GM23338 (cell line): ENCODE results near the gene TCF3. TPM values are rescaled to one million over a fixed set of nuclear protein-coding genes. Genes with fewer than 3 reads are reported as not detected.

ENCODE experiments used
- ATAC-seq: fragments of 200-7000 bp; cut with Tn5 transposase; 3 replicates; pipeline ENCODE4 v1.9.1; 2020
- DNase-seq: peaks from one replicate; pipeline ENCODE4 v3.0.0-alpha.2; 2015; ENCODE audit warnings: low spot score
- H2AFZ ChIP-seq: fragments of 200-600 bp; sonication (generic); 2 replicates; pipeline ENCODE4 v1.8.0; 2016; ENCODE audit warnings: antibody characterized with exemption, mild to moderate bottlenecking, moderate library complexity
- H3F3A ChIP-seq: fragments of 200-600 bp; sonication (generic); replicated peaks from 2 replicates; pipeline ENCODE4 v1.8.0; 2017; ENCODE audit warnings: antibody characterized with exemption, mixed run types, low read depth
- H3K27ac ChIP-seq: fragments of 200-600 bp; sonication (generic); 2 replicates; pipeline ENCODE4 v1.6.1; 2016; ENCODE audit warnings: low read depth
- H3K27me3 ChIP-seq: fragments of 200-600 bp; sonication (generic); 2 replicates; pipeline ENCODE4 v1.8.0; 2016; ENCODE audit warnings: mild to moderate bottlenecking, mixed run types, moderate library complexity; ENCODE audit not compliant: insufficient read depth
- H3K36me3 ChIP-seq: fragments of 200-600 bp; sonication (generic); 2 replicates; pipeline ENCODE4 v1.8.0; 2016; ENCODE audit warnings: mild to moderate bottlenecking; ENCODE audit not compliant: insufficient read depth
- H3K4me1 ChIP-seq: fragments of 200-600 bp; sonication (generic); 2 replicates; pipeline ENCODE4 v1.8.0; 2016; ENCODE audit warnings: mild to moderate bottlenecking, moderate library complexity; ENCODE audit not compliant: insufficient read depth
- H3K4me2 ChIP-seq: fragments of 200-600 bp; sonication (generic); 2 replicates; pipeline ENCODE4 v1.7.1; 2017; ENCODE audit warnings: mixed run types
- H3K4me3 ChIP-seq: fragments of 200-600 bp; sonication (generic); 2 replicates; pipeline ENCODE4 v1.6.1; 2016; ENCODE audit warnings: mixed run types
- H3K79me2 ChIP-seq: fragments of 200-600 bp; sonication (generic); replicated peaks from 2 replicates; pipeline ENCODE4 v1.8.0; 2017; ENCODE audit warnings: mild to moderate bottlenecking; ENCODE audit not compliant: insufficient read depth
- H3K9me2 ChIP-seq: fragments of 200-600 bp; sonication (generic); 2 replicates; pipeline ENCODE4 v1.8.0; 2017; ENCODE audit not compliant: insufficient read depth
- H4K20me1 ChIP-seq: fragments of 200-600 bp; sonication (generic); replicated peaks from 2 replicates; pipeline ENCODE4 v1.8.0; 2017; ENCODE audit warnings: mild to moderate bottlenecking; ENCODE audit not compliant: insufficient read depth
- H3K27ac Mint-ChIP-seq: 2 replicates; pipeline ENCODE4 v1.8.0; 2020; ENCODE audit warnings: inconsistent platforms, mild to moderate bottlenecking, moderate library complexity, mixed read lengths
- H3K27me3 Mint-ChIP-seq: 3 replicates; pipeline ENCODE4 v1.8.0; 2022; ENCODE audit warnings: low read depth, mild to moderate bottlenecking, moderate library complexity, mixed read lengths, inconsistent platforms; ENCODE audit not compliant: insufficient read depth, poor library complexity
- H3K36me3 Mint-ChIP-seq: 3 replicates; pipeline ENCODE4 v1.8.0; 2021; ENCODE audit warnings: low read depth, mild to moderate bottlenecking, inconsistent platforms, moderate library complexity, mixed read lengths
- H3K4me1 Mint-ChIP-seq: 3 replicates; pipeline ENCODE4 v1.8.0; 2020; ENCODE audit warnings: mild to moderate bottlenecking, inconsistent platforms, mixed read lengths
- H3K4me3 Mint-ChIP-seq: 3 replicates; pipeline ENCODE4 v1.8.0; 2021; ENCODE audit warnings: moderate library complexity, mild to moderate bottlenecking, inconsistent platforms, mixed read lengths
- H3K9me3 Mint-ChIP-seq: 3 replicates; pipeline ENCODE4 v1.8.0; 2020; ENCODE audit warnings: moderate library complexity, mild to moderate bottlenecking, inconsistent platforms, mixed read lengths
- CTCF ChIP-seq, 2 experiments: fragments of 200-600 bp in 1 of 2; sonication (generic) in 1 of 2; conservative IDR thresholded peaks; 2 replicates each; pipeline versions ENCODE4 v1.5.1 to v1.6.1; 2016 to 2017; ENCODE audit warnings: antibody characterized with exemption in 2 of 2, low read depth in 2 of 2, mild to moderate bottlenecking in 2 of 2, moderate library complexity in 1 of 2
- ETS1 ChIP-seq: IDR thresholded peaks from 2 replicates; pipeline ENCODE4 v1.6.1; 2016; ENCODE audit warnings: antibody characterized with exemption
- EZH2 ChIP-seq: fragments of 200-600 bp; sonication (generic); IDR thresholded peaks from one replicate; pipeline ENCODE4 v1.8.0; 2017; ENCODE audit warnings: antibody characterized with exemption, mild to moderate bottlenecking, low read depth; ENCODE audit not compliant: unreplicated experiment
- REST ChIP-seq: IDR thresholded peaks from one replicate; pipeline ENCODE4 v1.6.1; 2018; ENCODE audit warnings: antibody characterized with exemption; ENCODE audit not compliant: unreplicated experiment
- STAT1 ChIP-seq: IDR thresholded peaks from one replicate; pipeline ENCODE4 v1.6.1; 2016; ENCODE audit warnings: antibody characterized with exemption; ENCODE audit not compliant: unreplicated experiment
- ZNF114 ChIP-seq: fragments of 250-450 bp; sonication (Bioruptor Pico); IDR thresholded peaks from 2 replicates; pipeline ENCODE4 v1.5.0; 2020; ENCODE audit warnings: mild to moderate bottlenecking, moderate library complexity
- ZNF462 ChIP-seq: fragments of 250-450 bp; sonication (Bioruptor Pico); IDR thresholded peaks from 2 replicates; pipeline ENCODE4 v1.5.0; 2020; ENCODE audit warnings: mild to moderate bottlenecking, moderate library complexity
- polyA plus RNA-seq: library from polyadenylated mRNA; unstranded; fragments of >200 nt; fragmentation: Nextera tagmentation; extraction: Ambion mirVana; gene quantifications from 2 replicates; pipeline ENCODE4 v1.2.1, GENCODE V29; 2016
- total RNA-seq: library from RNA; depleted of rRNA; stranded (reverse); fragments of >200 nt; shearing (Covaris generic); gene quantifications from 2 replicates; pipeline ENCODE4 v1.2.3, GENCODE V29; 2014

TCF3 gene
- total and polyA plus RNA-seq, 2 experiments from 2014 or later, result 166 to 383 TPM

- TF ChIP-seq ZNF462 (CRISPR knock-in tag), result no peak
- TF ChIP-seq ETS1, result no peak
- no peak for TF ChIP-seq CTCF (conservative IDR thresholded peaks at IDR 0.05; ENCODE audit: low read depth in 2 of 2)
Measured at GRCh38 chr19:1619703-1620102, 32.7 kb downstream of the TCF3 start (continued).

- no peak overlapping the region for H3K4me3 ChIP-seq
- peaks cover 30% of the 10 kb centered on the region for H4K20me1 ChIP-seq
- peaks cover 78% of the 10 kb centered on the region for H3K36me3 Mint-ChIP-seq
- peaks cover 22% of the 10 kb centered on the region for H3K27me3 Mint-ChIP-seq
- no peak overlapping the region for H3K27ac Mint-ChIP-seq
- H3K27me3 ChIP-seq, result no peaks in the 10 kb centered on the region
- ATAC-seq, result no peak
- peaks cover 27% of the 10 kb centered on the region for H3K36me3 ChIP-seq
- H3K9me3 Mint-ChIP-seq, result peaks cover 3% of the 10 kb centered on the region; the same call in 1 of the 3 replicates
- no peak overlapping the region for H3K4me3 Mint-ChIP-seq
- no peak overlapping the region for H3K4me2 ChIP-seq
- no peaks in the 10 kb centered on the region for H3K9me2 ChIP-seq
- H3K4me1 Mint-ChIP-seq, result peaks cover 17% of the 10 kb centered on the region
- no peak overlapping the region for H2AFZ ChIP-seq
- peaks cover 16% of the 10 kb centered on the region; the same call in 1 of the 2 replicates for H3F3A ChIP-seq
- peaks cover 9% of the 10 kb centered on the region for H3K79me2 ChIP-seq
- H3K4me1 ChIP-seq, result no peaks in the 10 kb centered on the region
- DNase-seq, result no peak
- H3K27ac ChIP-seq, result no peak overlapping the region
- TF ChIP-seq CTCF (conservative IDR thresholded peaks at IDR 0.05; ENCODE audit: low read depth in 2 of 2) (no peak), REST (no peak), ETS1 (no peak), ZNF114 (CRISPR knock-in tag) (no peak), STAT1 (no peak), EZH2 (no peak)
Measured at GRCh38 chr19:1619094-1619439, 33.3 kb downstream of the TCF3 start.
